ENCODE results near the gene ZMYM2.
A peak's percentile ranks its signal among the peaks of the same experiment; 100 is the strongest.
"Not testable (repeated sequence)": the region's sequence is repeated elsewhere in the genome, so short reads cannot be mapped to it uniquely, and the experiment has no call there.

The ZMYM2 gene

GRCh38 chr13:19958155-19959111, at the start of gene ZMYM2:
Gene ZMYM2, plus strand, starts transcription at chr13:19958727. Its CDS starts 34,346 bp downstream, at chr13:19993073.
- DNase-seq = peak; percentile 90

- DNase-seq = no peak
These were observed 48.0 kb upstream of the ZMYM2 start for GRCh38 chr13:19910336-19911072.

GRCh38 chr13:19927117-19927748, 31.3 kb upstream of the ZMYM2 start:
- no peak for DNase-seq

- DNase-seq = no peak
These were observed 18.4 kb upstream of the ZMYM2 start for GRCh38 chr13:19940106-19940505.

GRCh38 chr13:19950374-19950773, 8.2 kb upstream of the ZMYM2 start:
- DNase-seq = no peak

- no peak for DNase-seq
These were observed 5.7 kb upstream of the ZMYM2 start for GRCh38 chr13:19952850-19953249.

GRCh38 chr13:19955873-19956559, 2.5 kb upstream of the ZMYM2 start:
- no peak for DNase-seq

- DNase-seq = no peak
These were observed 990 bp upstream of the ZMYM2 start for GRCh38 chr13:19957320-19958154.

GRCh38 chr13:19959141-19959830, 759 bp downstream of the ZMYM2 start:
- DNase-seq = peak; percentile 1

- peak; percentile 81 for DNase-seq
These were observed 1.5 kb downstream of the ZMYM2 start for GRCh38 chr13:19959831-19960652.

- no peak for DNase-seq
These were observed 2.1 kb downstream of the ZMYM2 start for GRCh38 chr13:19960653-19960976.

GRCh38 chr13:19961489-19961888, 3.0 kb downstream of the ZMYM2 start:
- DNase-seq = no peak

- DNase-seq = no peak
These were observed 3.4 kb downstream of the ZMYM2 start for GRCh38 chr13:19961924-19962323.

- no peak for DNase-seq
These were observed 4.4 kb downstream of the ZMYM2 start for GRCh38 chr13:19962894-19963293.

- DNase-seq = no peak
These were observed 9.1 kb downstream of the ZMYM2 start for GRCh38 chr13:19967621-19968020.

- not testable (repeated sequence) for DNase-seq
These were observed 16.0 kb downstream of the ZMYM2 start for GRCh38 chr13:19974498-19975009.

GRCh38 chr13:19978831-19979437, 20.4 kb downstream of the ZMYM2 start:
- no peak for DNase-seq

- DNase-seq = no peak
These were observed 23.2 kb downstream of the ZMYM2 start for GRCh38 chr13:19981685-19982238.

- no peak for DNase-seq
These were observed 24.0 kb downstream of the ZMYM2 start for GRCh38 chr13:19982447-19983043.
